22Rv1 (cell line): Measurements from ENCODE around the gene LAPTM5.

Experiments used
- CTCF ChIP-seq: fragments of 450-650 bp; IDR thresholded peaks from 2 replicates; pipeline ENCODE4 v1.5.1; 2017; ENCODE audit warnings: mild to moderate bottlenecking
- ZFX ChIP-seq: fragments of 450-650 bp; IDR thresholded peaks from 2 replicates; pipeline ENCODE4 v1.6.1; 2017; ENCODE audit warnings: antibody characterized with exemption, borderline replicate concordance

- no peak for TF ChIP-seq CTCF
- TF ChIP-seq ZFX = no peak
Observed at GRCh38 chr1:30783256-30783915, 25.8 kb upstream of the LAPTM5 start.
